ENCODE data around the gene STRIP2. TPM values are rescaled to one million over a fixed set of nuclear protein-coding genes. Genes with fewer than 3 reads are reported as not detected.
A peak's percentile ranks its signal among the peaks of the same experiment; 100 is the strongest.

STRIP2 gene
- total RNA-seq, 1 experiment from 2014 or later = 9.9 TPM

DNA sequence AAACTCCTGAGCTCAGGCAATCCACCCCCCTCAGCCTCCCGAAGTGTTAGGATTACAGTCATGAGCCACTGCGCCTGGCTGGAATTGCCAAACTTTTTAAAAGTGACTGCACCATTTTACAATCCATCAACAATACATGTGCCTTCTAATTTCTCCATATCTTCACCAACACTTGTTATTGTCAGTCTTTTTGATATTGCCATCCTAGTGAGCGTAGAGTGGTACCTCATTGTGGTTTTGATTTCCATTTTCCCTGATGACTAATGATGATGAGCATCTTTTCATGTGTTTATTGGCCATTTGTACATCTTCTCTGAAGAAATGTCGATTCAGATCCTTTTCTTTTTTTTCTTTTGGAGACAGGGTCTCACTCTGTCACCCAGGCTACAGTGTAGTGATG lies 21.7 kb upstream of the STRIP2 start:
- H3K27me3 Mint-ChIP-seq (ENCODE audit: low read depth) = no peaks in the 10 kb centered on the region
- no CpG with 5 or more reads among the region's 4 CpGs for WGBS (ENCODE audit: extremely low coverage, insufficient read length, low lambda C conversion rate)
- no peak for DNase-seq

More for the DNA sequence above, 21.7 kb upstream of the STRIP2 start:
- H3K23me2 ChIP-seq (ENCODE audit: insufficient read length, low read depth, low read length, poor library complexity, severe bottlenecking) = no peaks in the 10 kb centered on the region
- H2BK15ac ChIP-seq (ENCODE audit: low read depth, low read length) = no peak overlapping the region
- no peak overlapping the region for H2BK5ac ChIP-seq (ENCODE audit: insufficient read length, low read length)
- H3K9me3 ChIP-seq (ENCODE audit: control insufficient read depth, low read depth, low read length) = no peaks in the 10 kb centered on the region
- no peak overlapping the region for H3K4me2 ChIP-seq (ENCODE audit: insufficient read depth, insufficient read length, low read length)
- no peak overlapping the region for H3K23ac ChIP-seq (ENCODE audit: insufficient read length, low read depth, low read length)
- no peak overlapping the region for H3K27ac ChIP-seq (ENCODE audit: insufficient read length, low read depth, low read length)
- H3K4me3 Mint-ChIP-seq = no peak overlapping the region
- H2AFZ ChIP-seq (ENCODE audit: low read length) = no peak overlapping the region
- TF ChIP-seq, protein P1, sequence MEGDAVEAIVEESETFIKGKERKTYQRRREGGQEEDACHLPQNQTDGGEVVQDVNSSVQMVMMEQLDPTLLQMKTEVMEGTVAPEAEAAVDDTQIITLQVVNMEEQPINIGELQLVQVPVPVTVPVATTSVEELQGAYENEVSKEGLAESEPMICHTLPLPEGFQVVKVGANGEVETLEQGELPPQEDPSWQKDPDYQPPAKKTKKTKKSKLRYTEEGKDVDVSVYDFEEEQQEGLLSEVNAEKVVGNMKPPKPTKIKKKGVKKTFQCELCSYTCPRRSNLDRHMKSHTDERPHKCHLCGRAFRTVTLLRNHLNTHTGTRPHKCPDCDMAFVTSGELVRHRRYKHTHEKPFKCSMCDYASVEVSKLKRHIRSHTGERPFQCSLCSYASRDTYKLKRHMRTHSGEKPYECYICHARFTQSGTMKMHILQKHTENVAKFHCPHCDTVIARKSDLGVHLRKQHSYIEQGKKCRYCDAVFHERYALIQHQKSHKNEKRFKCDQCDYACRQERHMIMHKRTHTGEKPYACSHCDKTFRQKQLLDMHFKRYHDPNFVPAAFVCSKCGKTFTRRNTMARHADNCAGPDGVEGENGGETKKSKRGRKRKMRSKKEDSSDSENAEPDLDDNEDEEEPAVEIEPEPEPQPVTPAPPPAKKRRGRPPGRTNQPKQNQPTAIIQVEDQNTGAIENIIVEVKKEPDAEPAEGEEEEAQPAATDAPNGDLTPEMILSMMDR (conservative IDR thresholded peaks at IDR 0.05) = no peak
- H3K4me1 Mint-ChIP-seq = no peaks in the 10 kb centered on the region
- H4K5ac ChIP-seq (ENCODE audit: insufficient read length, low read depth, low read length) = no peak overlapping the region
- H3K36me3 Mint-ChIP-seq (ENCODE audit: insufficient read depth in 1 of 3, low read depth in 3 of 3) = peaks cover 9 to 36% (median 18%) of the 10 kb centered on the region in 3 experiments; a peak in 6 of 7 replicates
- no peak overlapping the region for H3K14ac ChIP-seq (ENCODE audit: insufficient read depth, low read length)
- H3K4me1 ChIP-seq (ENCODE audit: insufficient read depth, low read length) = no peaks in the 10 kb centered on the region
- H3K56ac ChIP-seq (ENCODE audit: insufficient read length, low read depth, low read length) = no peak overlapping the region
- no peak overlapping the region for H3T11ph ChIP-seq (ENCODE audit: low read length)
- no peak overlapping the region for H3K9ac ChIP-seq (ENCODE audit: extremely low read depth, insufficient read length, low read length)
- no peak overlapping the region for H2BK12ac ChIP-seq (ENCODE audit: insufficient read length, low read depth, low read length)
- H3K4ac ChIP-seq (ENCODE audit: low read depth, low read length) = no peak overlapping the region
- H2BK20ac ChIP-seq (ENCODE audit: low read depth, low read length, poor library complexity, severe bottlenecking) = no peak overlapping the region
- H3K79me2 ChIP-seq (ENCODE audit: insufficient read depth, low read length) = no peaks in the 10 kb centered on the region
- no peak overlapping the region for H3K18ac ChIP-seq (ENCODE audit: insufficient read length, low read depth, low read length)
- no peaks in the 10 kb centered on the region for H3K27me3 ChIP-seq (ENCODE audit: insufficient read depth, low read length)
- H2BK120ac ChIP-seq (ENCODE audit: low read depth, low read length, poor library complexity, severe bottlenecking) = no peak overlapping the region
- H3K27ac Mint-ChIP-seq = peak overlapping the region in 1 of 3 experiments; percentile 4; a peak in 1 of 7 replicates
- no peak overlapping the region for H4K8ac ChIP-seq (replicated peaks; ENCODE audit: insufficient read length, low read depth, low read length)
- no peaks in the 10 kb centered on the region for H4K20me1 ChIP-seq (ENCODE audit: control insufficient read depth, insufficient read depth, insufficient read length)
- no peaks in the 10 kb centered on the region for H3K79me1 ChIP-seq (ENCODE audit: insufficient read depth, low read depth, low read length, poor library complexity, severe bottlenecking)
- no peak overlapping the region for H4K91ac ChIP-seq (ENCODE audit: insufficient read length, low read depth, low read length)
- no peaks in the 10 kb centered on the region for H3K9me3 Mint-ChIP-seq
- no peak overlapping the region for H2AK5ac ChIP-seq (ENCODE audit: insufficient read length, low read length)
